Measurements from ENCODE around the gene DNAJC17.

Gene DNAJC17

DNA sequence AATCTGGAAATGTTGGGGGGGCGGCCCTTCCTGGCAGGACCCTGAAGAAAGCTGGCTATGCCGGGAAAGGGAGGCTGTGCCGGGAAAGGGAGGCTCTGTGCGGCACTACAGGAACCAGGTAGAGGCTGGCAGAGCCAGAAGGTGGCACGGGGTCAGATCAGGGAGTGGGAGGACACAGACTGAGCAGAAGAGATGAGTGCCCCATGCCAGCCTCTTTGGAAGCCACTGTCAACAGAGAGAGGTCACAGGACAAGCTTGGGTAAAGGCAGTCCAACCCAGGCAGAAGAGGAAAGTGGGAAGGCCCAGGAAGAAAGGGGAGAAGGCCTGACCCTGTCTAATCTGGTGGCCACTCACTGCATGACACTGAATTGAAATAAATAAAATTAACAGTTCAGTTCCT is 36.0 kb downstream of the DNAJC17 start:
- DNase-seq (ENCODE audit: low read depth) = no peak
- TF ChIP-seq CTCF (conservative IDR thresholded peaks at IDR 0.05; ENCODE audit: control insufficient read depth, insufficient read depth, low read depth, low read length) = no peak

DNA sequence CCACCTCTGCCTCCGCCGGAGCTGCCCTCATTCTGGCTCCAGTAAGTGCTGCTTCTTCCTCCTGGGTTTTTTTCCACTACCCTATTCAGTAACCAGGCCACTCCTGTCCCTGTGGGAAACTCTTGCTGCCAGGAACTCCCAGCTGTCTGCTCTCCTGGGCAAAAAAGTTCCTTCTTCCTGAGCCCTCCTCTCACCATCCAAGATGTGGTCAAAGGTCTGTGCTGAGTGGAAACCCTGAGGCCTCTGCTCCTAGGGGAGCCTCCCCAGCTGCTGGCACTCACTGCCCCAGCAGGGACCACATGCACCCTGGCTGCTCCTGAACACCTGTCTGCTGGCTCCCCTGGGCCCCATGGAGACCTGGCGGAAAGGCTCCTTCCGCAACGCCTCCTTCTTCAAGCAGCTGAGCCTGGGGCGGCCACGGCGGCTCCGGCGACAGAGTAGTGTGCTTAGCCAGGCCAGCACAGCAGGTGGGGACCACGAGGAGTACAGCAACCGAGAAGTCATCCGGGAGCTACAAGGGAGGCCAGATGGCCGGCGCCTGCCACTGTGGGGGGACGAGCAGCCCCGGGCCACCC is 37.0 kb downstream of the DNAJC17 start:
- no peak for DNase-seq (ENCODE audit: low read depth)
- no peak overlapping the region for H3K4me3 ChIP-seq (ENCODE audit: control insufficient read depth, low read depth, low read length)
- TF ChIP-seq CTCF (conservative IDR thresholded peaks at IDR 0.05; ENCODE audit: control insufficient read depth, insufficient read depth, low read depth, low read length) = no peak

More for the DNA sequence above, 36.0 kb downstream of the DNAJC17 start:
- no peak overlapping the region for H3K4me3 ChIP-seq (ENCODE audit: control insufficient read depth, low read depth, low read length)

DNA sequence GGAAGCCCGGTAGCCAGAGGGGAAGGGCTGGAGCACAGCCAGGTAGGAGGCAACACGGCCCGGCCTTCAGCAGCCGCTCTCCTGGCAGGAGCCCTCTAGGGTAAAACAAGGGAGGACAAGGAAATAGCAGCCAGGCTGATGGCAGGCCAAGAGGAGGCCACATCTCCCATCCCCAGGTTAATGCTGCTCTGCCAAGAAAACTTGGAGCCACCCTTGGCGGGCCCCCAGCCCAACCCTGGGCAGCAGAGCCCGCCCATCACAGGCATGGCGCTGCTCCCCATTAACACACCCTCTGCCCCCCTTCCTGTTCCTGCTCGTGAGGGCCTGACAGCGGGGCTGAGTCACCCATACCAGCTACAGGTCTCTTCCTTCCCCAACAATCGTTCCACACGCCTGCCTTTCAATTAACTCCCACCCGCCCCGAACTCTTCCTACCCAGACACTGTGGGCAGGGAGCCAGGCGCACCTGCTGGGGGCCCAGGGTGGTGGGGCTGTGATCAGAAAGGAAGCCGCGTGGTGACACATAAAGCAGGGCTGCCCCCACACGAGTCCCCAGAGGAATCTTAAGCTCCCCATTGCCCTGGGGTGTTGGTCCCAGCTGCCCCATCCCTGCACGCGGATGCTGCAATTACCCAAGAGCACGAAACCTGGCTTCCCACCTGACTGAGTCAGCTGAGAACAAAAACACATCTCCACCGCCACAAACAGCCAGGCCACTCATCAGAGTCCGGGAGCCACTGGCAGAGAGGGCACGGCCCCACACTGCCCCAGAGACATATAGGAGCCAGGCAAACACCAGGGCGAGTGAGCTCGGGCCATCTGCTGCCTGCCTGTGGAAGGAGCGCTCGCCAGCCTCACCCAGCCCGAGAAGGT is 37.8 kb downstream of the DNAJC17 start, which contains the start of gene C15orf62:
Gene C15orf62, plus strand, starts transcription at position 707 of the 873 bp plus-strand sequence. CDS start 516 bp downstream, outside the sequence.
- DNase-seq (ENCODE audit: low read depth) = peak; percentile 31
- H3K4me3 ChIP-seq (ENCODE audit: control insufficient read depth, low read depth, low read length) = no peak within 1 kb of the TSS
- TF ChIP-seq CTCF (conservative IDR thresholded peaks at IDR 0.05; ENCODE audit: control insufficient read depth, insufficient read depth, low read depth, low read length) = no peak

GRCh38 chr15:40768521-40769273 is 38.6 kb downstream of the DNAJC17 start:
- no peak for TF ChIP-seq CTCF (conservative IDR thresholded peaks at IDR 0.05; ENCODE audit: control insufficient read depth, insufficient read depth, low read depth, low read length)
- no peak for DNase-seq (ENCODE audit: low read depth)
- no peak overlapping the region for H3K4me3 ChIP-seq (ENCODE audit: control insufficient read depth, low read depth, low read length)

DNA sequence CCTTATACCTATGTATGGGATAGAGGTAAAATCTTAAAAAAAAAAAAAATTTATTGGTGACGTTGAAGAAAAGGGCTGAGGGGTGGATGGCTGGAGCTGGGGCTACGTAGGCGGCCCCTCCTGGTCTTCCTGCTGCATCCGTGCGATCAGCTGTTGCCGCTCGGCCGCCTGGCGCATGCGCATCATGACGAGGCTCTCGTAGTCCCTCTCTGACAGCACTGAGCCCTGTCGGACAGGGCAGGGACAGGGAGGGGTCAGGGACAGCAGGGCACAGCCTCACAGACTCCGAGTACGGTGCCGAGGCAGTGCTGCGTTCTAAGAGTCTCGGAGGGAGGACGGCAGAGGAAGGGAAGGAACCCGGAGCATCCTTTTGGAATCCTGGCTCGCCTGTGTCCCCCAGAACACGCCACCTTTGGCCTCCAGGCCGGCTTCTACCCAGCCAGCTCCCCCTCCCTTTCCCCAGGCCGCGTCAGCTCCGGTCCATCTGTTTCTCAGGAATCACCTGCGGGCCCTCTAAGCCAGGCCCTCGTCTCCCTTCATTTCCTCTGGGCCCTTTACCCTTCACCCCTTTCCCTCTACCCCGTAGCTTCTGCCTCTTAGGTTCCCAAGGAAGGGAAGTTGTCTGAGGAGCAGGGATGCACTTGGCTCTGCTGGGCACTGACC is 39.3 kb downstream of the DNAJC17 start:
- no peak overlapping the region for H3K4me3 ChIP-seq (ENCODE audit: control insufficient read depth, low read depth, low read length)
- TF ChIP-seq CTCF (conservative IDR thresholded peaks at IDR 0.05; ENCODE audit: control insufficient read depth, insufficient read depth, low read depth, low read length) = no peak

More for the DNA sequence above, 39.3 kb downstream of the DNAJC17 start:
- no peak for DNase-seq (ENCODE audit: low read depth)

Measured in fibroblast of mammary gland (primary cell).